ENCODE results near the gene KIF4A. TPM values are rescaled to one million over a fixed set of nuclear protein-coding genes. Genes with fewer than 3 reads are reported as not detected.

KIF4A gene
- total RNA-seq, 2 experiments from 2014 or later = 29.9 to 40.7 TPM

GRCh38 chrX:70402721-70403120 lies 112.8 kb downstream of the KIF4A start:
- Histone ChIP-seq H3K9me3 (ENCODE audit: low read length) (no peaks in the 10 kb centered on the region), H3K9me2 (ENCODE audit: insufficient read depth, low read length) (no peaks in the 10 kb centered on the region), H3K4me1 (ENCODE audit: insufficient read depth, low read length, poor library complexity, severe bottlenecking) (peaks cover 11% of the 10 kb centered on the region), H4K20me1 (ENCODE audit: insufficient read depth, low read length) (no peaks in the 10 kb centered on the region), H3K36me3 (ENCODE audit: insufficient read depth, low read length) (peaks cover 72% of the 10 kb centered on the region), H2AFZ (ENCODE audit: low read length) (no peak overlapping the region), H3K79me2 (ENCODE audit: insufficient read depth, low read depth, low read length) (no peaks in the 10 kb centered on the region), H3K27ac (ENCODE audit: low read depth, low read length, poor library complexity, severe bottlenecking) (no peak overlapping the region), H3K4me3 (ENCODE audit: low read depth, low read length, poor library complexity, severe bottlenecking) (no peak overlapping the region), H3K4me2 (ENCODE audit: low read length) (no peak overlapping the region)
- CTCF ChIA-PET (ENCODE audit: unreplicated experiment) = no interaction called here
- POLR2A ChIA-PET = no interaction called here
- intact Hi-C loops (cut with micrococcal nuclease; ENCODE audit: unreplicated experiment) = no loop called here
- DNase-seq (ENCODE audit: low spot score) = no peak
- TF ChIP-seq EZH2phosphoT487 (IDR thresholded peaks at IDR 0.05; ENCODE audit: borderline replicate concordance, low read depth, low read length) = no peak
- TF ChIP-seq CTCF (conservative IDR thresholded peaks at IDR 0.05; ENCODE audit: low read length) = no peak
- no TSS peak for BruUV-seq (replicated peaks)

GRCh38 chrX:70405003-70405402 lies 115.1 kb downstream of the KIF4A start:
- Histone ChIP-seq H3K79me2 (ENCODE audit: insufficient read depth, low read depth, low read length) (no peaks in the 10 kb centered on the region), H2AFZ (ENCODE audit: low read length) (no peak overlapping the region), H3K4me1 (ENCODE audit: insufficient read depth, low read length, poor library complexity, severe bottlenecking) (no peaks in the 10 kb centered on the region), H3K9me3 (ENCODE audit: low read length) (no peaks in the 10 kb centered on the region), H4K20me1 (ENCODE audit: insufficient read depth, low read length) (no peaks in the 10 kb centered on the region), H3K27ac (ENCODE audit: low read depth, low read length, poor library complexity, severe bottlenecking) (no peak overlapping the region), H3K4me2 (ENCODE audit: low read length) (no peak overlapping the region), H3K9me2 (ENCODE audit: insufficient read depth, low read length) (no peaks in the 10 kb centered on the region), H3K4me3 (ENCODE audit: low read depth, low read length, poor library complexity, severe bottlenecking) (no peak overlapping the region), H3K36me3 (ENCODE audit: insufficient read depth, low read length) (peaks cover 79% of the 10 kb centered on the region)
- no TSS peak for BruUV-seq (replicated peaks)
- DNase-seq (ENCODE audit: low spot score) = no peak
- TF ChIP-seq EZH2phosphoT487 (IDR thresholded peaks at IDR 0.05; ENCODE audit: borderline replicate concordance, low read depth, low read length) = no peak
- no peak for TF ChIP-seq CTCF (conservative IDR thresholded peaks at IDR 0.05; ENCODE audit: low read length)
- CTCF ChIA-PET (ENCODE audit: unreplicated experiment) = no interaction called here
- POLR2A ChIA-PET = no interaction called here
- intact Hi-C loops (cut with micrococcal nuclease; ENCODE audit: unreplicated experiment) = no loop called here

GRCh38 chrX:70410921-70411320 lies 121.0 kb downstream of the KIF4A start:
- H4K20me1 ChIP-seq (ENCODE audit: insufficient read depth, low read length) = no peaks in the 10 kb centered on the region
- no peak for TF ChIP-seq EZH2phosphoT487 (IDR thresholded peaks at IDR 0.05; ENCODE audit: borderline replicate concordance, low read depth, low read length)
- no peak for TF ChIP-seq CTCF (conservative IDR thresholded peaks at IDR 0.05; ENCODE audit: low read length)
- H3K4me1 ChIP-seq (ENCODE audit: insufficient read depth, low read length, poor library complexity, severe bottlenecking) = no peaks in the 10 kb centered on the region
- H3K27ac ChIP-seq (ENCODE audit: low read depth, low read length, poor library complexity, severe bottlenecking) = no peak overlapping the region
- no peaks in the 10 kb centered on the region for H3K9me3 ChIP-seq (ENCODE audit: low read length)
- H2AFZ ChIP-seq (ENCODE audit: low read length) = no peak overlapping the region
- H3K79me2 ChIP-seq (ENCODE audit: insufficient read depth, low read depth, low read length) = no peaks in the 10 kb centered on the region
- CTCF ChIA-PET (ENCODE audit: unreplicated experiment) = no interaction called here
- H3K36me3 ChIP-seq (ENCODE audit: insufficient read depth, low read length) = peaks cover 45% of the 10 kb centered on the region
- intact Hi-C loops (cut with micrococcal nuclease; ENCODE audit: unreplicated experiment) = no loop called here
- POLR2A ChIA-PET = no interaction called here
- no peak overlapping the region for H3K4me2 ChIP-seq (ENCODE audit: low read length)
- no peak for DNase-seq (ENCODE audit: low spot score)
- H3K4me3 ChIP-seq (ENCODE audit: low read depth, low read length, poor library complexity, severe bottlenecking) = no peak overlapping the region
- BruUV-seq (replicated peaks) = no TSS peak
- no peaks in the 10 kb centered on the region for H3K9me2 ChIP-seq (ENCODE audit: insufficient read depth, low read length)

Measured in OCI-LY7 (cell line).